HG03378 (cell line): ENCODE results near the gene CHURC1.

Experiments used
- ATAC-seq: cut with Tn5 transposase; IDR thresholded peaks from one replicate; pipeline ENCODE4 v1.9.1; 2021; ENCODE audit warnings: mild to moderate bottlenecking, moderate library complexity; ENCODE audit not compliant: unreplicated experiment

CHURC1 gene

DNA sequence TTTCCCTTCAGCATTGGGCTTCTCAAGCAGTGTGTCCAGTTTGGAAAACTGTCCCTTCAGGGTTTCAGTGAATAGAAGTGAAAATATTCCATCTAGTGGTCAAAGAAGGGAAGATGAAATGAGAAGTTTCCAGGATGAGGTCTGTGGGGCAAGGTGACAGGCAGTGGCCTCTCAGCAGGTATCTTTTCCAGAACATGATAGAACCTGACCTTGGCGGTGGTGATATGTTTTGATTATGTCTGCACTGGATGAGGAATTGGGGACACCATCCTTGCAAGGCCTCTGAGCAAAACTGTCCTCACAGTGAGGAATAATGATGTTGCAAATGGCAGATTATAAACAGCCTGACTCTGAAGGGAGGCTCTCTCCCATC lies 23.6 kb downstream of the CHURC1 start:
- ATAC-seq, result no peak

DNA sequence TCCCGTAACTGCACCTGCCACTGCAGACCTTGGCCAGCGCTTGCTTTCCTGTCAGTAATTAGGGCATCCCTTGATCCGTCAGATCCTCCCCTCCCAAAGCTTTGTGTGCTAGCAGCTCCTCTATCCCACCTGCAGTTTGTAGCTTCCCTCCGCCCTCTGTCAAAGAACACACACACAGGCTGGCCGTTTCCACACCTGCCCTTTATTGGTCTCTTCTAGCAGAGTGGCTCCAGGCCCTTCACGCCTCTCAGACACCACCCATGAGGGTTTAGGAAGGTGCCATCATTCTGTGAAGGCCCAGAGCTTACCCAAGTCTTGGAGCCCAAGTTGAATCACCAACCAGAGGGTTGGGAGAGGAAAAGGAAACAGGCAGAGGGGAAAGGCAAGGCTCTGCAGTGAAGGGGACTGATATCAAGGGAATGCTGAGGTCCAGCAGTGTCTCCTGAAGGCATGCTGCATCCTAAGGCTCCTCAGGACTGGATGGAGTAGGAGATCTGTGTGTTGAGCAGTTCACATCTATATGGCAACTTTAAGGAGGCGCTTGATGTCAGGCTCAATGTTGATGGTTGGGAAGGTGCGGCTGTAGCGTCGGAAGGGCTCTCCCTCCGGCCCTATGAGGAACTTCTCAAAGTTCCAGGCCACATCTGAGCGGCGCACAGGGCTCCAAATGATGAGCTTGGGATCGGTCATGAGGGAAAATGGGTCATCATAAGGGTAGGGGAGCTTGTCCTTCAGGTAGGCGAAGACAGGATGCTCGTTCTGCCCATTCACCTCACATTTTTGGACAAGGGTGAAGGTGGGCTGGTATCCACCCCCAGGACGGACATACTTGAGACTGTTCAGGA lies 24.9 kb downstream of the CHURC1 start:
- ATAC-seq, result no peak

DNA sequence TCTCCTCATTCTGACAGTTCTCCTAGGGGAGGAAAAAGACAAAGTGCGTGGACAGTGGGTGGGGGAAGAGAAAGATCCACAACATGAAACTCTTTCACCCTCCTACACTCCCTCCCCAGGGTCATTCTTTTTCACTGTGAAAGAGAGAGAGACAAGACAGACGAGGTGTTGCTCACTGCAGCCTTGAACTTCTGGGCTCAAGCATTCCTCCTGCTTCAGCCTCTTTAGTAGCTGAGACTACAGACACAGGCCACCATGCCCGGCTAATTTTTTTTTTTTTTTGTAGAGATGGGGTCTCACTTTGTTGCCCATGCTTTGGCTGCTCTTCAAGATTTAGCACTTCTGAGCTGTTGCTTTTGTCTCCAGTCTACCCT lies 25.5 kb downstream of the CHURC1 start:
- no peak for ATAC-seq

DNA sequence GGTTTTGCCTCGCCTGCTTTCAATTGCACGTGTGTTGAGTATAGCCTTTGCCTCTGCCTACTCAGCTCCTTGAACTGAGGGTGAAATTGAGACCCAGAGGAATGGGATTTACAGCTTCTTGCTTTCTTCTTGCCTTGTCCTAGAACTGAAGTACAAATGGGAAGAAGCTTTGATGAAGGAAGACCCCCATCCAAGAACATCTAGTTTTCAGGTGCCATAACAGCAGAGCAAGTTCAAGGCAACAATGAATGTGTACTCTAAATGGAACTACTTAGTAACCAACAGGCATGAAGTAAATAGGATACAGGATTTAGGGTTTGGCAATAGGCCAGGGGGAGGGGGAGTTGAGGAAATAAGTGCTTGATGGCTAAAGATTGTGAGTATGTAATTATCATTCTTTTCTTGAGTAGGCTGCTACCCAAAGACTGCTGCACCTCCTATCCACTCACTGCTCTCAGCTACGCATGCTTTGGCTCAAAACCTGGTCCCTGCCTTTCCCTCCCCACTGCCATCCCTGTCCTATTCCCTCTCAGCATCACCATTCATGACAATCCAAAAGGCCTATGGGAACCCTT lies 26.2 kb downstream of the CHURC1 start:
- ATAC-seq, result no peak

DNA sequence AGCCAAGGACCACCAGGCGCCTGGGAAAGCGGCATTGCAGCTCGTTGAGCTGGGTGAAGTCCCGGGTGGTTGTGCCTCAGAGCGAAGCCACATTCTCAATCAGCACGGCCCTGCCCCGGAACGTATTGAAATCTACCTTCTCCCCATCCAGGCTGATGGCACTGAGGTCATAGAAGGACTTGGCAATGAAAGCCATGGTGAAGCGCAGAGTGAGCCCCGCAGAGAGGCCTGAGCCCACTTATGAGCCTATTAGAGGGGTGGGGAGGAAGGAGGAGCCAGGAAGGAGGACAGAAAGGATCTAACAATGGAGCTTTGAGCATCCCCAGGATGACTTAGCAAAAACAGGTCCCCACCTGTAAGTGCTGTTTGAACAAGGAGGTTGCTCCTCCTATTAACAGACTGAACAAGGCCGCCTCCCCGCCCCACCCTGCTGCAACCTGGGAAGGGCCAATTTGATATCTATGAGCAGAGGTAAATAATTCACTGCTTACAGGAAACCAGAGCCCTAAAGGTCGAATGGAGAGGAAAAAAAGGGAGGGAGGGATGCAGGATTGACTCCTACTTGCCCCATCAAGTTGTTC lies 28.4 kb downstream of the CHURC1 start, which contains the start of gene GPX2:
Gene GPX2 (minus strand): TSS at position 215 of the 581 bp plus-strand sequence. CDS start 19 bp downstream, at position 196.
- no peak for ATAC-seq

DNA sequence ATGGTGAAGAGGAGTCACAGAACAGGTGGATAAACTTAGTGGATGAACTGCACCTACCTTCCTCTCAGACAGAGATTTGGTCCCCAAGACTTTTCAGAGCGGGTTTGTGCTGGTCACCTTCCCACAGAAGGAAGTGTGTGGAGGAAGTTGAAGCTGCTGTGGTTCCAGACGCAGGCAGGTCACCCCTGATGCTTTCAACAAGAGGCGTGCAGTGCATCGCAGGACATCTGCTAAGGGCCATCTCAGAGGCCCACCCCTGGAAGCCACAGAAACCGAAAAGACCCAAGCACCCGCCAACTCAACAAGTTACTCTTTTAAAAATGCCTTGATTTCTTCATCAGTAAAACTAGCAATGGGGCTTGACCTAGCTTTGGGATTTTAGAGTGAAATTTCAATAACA lies 29.3 kb downstream of the CHURC1 start:
- ATAC-seq, result no peak

DNA sequence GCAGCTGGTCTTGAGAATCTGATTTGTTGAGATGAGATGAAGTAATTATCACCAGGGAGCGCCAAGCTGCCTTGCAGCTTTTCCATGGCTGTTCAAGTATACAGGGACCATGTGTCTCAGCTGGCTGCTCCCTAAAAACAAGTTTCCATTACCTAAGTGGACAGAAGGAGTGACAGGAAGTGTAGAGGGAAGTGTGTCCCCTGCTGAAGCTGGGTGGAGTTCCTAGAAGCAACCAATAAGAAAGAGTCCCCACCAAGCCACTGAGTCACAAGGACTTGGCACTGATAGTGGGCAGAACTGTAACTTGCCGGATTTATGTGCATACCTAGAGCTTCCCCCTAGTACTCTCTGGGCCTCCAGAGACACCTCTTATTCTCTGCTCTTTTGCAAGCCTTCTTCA lies 29.8 kb downstream of the CHURC1 start:
- ATAC-seq, result no peak

DNA sequence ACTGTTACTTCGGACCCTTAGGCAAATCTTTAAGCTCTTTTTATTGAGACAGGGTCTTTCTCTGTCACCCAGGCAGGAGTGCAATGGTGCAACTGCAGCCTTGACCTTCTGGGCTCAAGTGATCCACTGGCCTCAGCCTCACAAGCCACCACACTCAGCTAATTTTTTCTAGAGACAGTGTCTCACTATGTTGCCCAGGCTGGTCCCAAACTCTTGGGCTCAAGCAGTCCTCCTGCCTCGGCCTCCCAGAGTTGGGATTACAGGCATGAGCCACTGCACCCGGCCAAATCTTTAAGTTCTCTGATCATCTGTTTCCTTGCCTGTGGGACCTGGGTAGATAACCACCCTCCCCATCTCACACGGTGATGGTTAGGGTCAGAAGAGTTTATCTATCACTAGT lies 30.6 kb downstream of the CHURC1 start:
- ATAC-seq, result no peak

DNA sequence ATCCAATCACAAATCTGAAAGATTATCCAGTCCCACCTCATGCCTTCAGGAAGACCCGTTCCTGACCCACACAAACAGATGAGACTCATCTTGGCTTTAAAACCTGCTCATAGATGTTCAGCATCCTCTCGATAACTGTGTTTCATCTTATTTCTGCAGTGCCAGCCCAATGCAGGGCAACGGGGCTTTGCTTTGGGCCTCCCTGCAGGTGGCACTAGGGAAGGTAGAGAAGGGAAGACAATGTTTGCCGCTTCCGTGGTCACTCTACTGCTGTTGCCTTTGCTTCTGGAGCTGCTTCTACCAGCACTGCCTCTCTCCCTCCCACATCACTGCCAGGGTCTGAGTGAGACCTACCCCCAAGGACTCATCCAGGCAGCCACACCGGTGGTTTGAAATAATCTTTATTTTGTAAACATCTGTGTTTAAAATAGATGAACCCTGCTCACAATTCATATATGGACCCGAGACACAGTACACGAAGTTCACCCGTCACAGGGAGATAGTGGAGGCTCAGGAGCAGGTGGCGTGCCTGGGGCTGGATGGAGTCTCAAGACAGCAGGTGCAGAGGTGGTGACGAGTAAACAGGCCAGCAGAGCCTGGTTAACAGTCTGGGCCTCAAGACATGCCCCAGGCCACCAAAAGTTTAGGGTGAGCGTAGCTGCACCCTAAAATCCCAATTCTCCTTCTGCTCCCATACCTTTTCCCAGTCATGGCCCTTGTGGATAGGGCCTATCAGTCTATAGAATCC lies 31.4 kb downstream of the CHURC1 start:
- ATAC-seq, result no peak

DNA sequence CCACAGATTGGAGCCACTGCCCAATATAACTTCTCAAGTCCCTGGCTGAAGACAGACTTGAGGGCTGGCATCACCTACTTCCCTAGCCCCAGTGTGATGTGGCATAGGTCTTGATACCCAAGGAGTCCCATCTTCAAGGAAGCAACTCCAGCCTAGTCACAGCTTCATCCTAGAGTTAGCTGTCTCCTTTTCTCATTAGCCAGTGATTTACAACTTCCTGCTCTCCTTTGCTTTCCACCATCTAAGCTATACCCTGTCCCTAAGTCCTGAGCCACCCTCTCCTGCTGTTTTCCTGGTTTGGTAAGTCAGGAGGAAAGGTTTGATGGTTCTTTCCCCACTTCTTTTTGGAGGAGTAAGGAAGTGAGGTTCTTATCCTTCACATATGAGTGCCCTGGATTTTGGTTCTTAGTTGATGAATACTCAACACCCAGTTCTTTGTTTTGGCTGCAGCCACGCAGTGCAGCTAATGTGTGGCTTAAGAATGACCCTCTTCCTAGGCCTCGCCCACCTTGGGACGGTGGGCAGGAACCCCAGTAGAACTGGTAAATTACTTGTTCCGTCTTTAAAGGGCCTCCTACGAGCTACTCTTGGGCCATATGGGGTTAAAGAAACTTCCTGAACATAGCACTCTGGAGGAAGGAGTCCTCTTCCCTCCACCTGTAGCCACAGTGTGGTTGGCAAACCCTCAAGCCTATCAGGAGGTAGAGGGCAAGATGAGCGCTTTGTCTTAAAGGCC lies 32.2 kb downstream of the CHURC1 start:
- ATAC-seq, result no peak

DNA sequence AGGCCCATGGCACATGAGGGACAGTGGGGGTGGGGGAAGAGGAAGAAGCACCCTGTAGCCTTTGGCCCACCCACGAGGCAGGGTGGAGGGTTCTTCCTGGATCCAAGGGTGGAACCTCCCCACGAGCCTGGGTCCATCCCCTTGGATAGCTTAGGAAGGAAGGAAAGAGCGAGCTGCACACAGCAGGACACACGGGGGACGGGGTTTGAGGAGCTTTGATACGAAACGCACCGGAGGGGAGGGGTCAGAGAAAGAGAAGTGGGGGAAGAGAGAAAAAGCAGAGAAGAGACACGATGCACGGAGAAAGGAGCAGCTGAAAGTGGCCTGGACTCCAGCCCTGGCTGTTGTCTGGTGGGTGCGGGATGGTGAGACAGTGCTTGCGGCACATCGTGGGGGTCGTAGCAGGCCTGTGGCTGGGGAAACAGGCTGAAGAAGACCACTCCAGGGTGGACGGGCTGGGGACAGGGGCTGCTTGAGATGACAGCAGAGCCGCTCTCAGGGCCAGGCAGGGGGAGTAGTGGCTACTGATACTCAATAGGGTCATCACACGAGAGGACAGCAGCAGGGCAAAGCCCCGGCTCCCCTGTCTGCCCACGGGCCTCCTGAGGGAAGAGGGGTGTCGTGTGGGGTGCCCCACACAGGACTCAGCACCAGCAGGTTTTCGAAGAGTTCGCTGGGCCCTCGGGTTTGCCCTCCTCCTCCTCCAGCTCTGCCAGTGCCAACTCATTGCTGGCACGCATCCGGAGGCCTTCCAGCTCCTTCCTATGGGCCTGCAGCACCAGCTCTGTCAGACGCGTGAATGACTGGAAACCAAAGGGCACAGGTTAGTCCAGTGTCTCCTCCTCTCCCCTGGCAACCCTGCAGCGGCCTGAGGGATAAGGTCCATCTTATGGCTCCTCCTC lies 33.7 kb downstream of the CHURC1 start:
- no peak for ATAC-seq

DNA sequence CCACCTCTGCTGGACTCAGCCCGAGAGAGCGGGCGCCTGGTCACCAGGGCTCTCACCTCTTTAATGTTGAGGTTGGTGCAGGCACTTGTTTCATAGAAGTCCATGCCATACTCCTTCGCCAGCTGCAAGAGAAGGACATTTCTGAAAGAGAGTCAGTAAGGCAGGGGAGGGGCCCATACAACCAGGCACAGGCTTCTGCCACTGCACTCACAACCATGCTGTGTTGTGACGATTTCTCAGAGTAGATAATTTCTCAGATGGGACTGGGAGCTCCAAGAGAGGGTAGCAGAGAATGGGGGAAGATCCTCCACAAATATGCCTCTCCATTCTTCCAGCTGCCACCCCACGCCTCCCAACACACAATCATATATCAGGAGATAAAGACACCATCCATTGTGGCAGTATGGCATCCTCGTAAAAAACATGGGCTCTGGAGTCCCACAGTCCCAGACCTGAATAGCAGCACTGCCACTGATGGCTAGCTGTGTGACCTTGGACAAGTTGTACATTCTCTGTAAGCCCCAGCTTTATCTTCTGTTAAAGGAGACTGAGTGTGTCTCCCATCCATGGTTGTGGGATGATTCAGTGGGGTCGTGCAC lies 34.5 kb downstream of the CHURC1 start:
- ATAC-seq, result no peak

DNA sequence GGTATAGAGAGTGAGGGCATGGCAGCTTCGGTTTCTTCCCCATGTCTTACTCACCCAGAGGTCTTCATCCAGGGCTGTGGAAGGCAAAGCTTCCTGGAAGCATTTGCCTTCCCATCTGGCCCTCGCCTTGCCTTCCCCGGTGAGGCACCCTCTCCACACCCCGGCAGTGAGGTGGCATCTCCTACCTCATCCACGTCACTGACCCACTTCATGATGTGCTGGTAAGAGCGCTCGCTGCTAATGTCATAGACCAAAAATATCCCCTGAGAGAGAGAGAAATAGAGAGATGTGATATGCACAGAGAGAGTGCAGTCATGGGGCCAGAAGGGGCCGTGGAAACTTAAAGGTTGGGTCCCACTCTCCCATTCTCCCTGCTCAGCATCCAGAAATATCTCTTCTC lies 36.6 kb downstream of the CHURC1 start:
- no peak for ATAC-seq

DNA sequence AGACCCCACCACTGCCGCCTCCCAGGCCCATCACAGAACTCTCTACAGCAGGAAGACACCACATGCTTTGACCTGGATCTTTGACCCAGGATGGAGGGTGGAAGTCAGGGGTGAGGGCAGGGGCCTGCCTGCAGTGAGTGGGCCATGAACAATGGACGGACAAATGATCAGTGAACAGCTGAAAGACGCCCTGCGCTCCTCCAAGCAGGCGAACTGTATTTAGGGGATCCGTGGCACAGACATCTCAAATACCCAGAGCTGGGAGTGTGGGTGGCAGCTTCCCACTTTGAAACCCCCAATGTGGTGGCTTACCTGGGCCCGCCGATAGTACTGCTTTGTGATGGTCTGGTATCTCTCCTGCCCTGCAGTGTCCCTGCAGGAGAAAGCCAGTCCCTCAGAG lies 37.0 kb downstream of the CHURC1 start:
- no peak for ATAC-seq

DNA sequence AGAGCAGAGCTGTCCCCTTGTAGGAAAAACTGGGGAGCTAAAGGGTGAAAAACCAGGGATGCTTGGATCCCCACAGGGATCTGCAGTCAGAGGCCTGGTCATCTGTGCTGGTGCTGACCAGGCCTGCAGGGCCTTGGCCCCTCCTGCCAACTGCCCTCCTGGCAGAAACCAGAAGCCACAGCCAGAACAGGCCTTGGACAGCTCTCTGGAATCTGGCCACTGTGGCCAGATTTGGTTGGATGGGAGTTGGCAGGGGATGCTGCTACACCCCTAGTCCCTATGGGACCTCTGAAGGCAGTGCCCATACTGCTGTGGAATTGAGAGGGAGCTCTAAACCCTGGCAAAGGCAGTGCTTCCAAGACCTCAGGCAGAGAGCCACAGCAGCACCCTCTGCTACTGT lies 37.5 kb downstream of the CHURC1 start:
- no peak for ATAC-seq

DNA sequence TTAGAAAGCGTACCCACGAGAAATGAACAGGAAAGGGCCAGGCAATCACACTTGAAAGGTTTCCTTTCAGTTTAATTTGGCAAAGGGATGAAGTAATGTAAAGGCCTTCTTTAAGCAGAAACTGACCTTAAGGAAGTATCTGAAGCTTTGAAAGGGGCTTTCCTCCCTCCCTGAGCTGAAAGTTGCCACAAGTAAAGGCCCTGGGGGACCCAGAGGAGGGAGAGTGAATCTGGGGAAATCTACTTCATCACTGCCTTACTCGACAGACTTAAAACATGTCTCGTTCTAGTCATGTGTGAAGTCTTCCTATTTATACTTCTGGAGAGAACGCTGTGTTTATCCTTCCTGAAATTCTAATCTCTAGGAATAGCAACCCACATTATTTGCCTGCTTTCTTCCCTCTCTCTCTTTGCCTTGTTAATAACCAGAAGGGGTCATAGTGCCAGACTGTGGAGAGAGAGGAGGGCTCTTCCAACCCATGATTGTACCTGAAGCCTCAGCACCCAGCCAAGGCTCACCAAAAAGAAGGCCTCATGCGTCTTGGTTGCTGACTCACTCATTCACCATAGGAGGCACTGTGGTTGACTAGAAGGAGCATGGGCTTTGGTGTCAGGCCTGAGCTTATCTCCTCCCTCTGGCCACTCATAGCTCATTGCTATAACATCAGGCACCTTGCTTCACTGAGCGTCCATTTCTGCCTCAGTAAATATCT lies 38.5 kb downstream of the CHURC1 start:
- ATAC-seq, result peak; percentile 64

DNA sequence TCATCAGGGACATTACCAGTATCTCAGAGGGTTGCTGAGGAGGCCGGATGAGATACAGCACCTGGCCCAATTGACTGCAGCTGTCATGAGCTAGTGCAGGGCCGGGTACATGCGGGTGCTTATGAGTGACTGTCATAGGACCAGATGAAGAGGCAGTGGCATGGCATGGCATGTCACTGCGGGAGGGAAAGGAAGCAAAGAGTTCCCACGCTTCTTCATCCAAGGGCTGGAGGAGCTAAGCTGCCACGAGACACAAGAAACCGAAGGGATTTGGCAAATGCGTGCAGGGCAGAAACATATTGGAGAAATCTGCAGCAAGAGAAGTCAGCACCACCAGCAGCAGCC lies 39.0 kb downstream of the CHURC1 start:
- no peak for ATAC-seq

DNA sequence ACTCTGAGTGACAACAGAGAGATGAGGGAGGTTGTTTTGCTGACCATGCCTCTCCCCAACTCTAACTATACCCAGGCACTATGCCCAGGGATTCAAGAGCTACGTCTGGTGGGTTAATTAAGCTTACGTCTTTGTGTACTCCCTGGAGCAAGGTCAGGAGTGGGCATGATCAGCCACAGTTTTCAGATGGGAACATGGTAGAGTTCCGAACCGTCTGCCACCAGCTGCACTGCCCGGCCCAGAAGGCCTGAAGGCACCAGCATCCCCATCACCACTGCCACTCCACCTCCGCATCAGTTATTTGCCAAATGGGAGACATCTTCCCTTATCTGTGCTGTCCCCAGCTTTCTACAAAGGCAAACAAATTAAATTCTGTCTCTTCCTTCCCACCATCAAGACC lies 39.4 kb downstream of the CHURC1 start:
- ATAC-seq, result no peak
